ENCODE data around the gene ACTR1B.

The ACTR1B gene

DNA sequence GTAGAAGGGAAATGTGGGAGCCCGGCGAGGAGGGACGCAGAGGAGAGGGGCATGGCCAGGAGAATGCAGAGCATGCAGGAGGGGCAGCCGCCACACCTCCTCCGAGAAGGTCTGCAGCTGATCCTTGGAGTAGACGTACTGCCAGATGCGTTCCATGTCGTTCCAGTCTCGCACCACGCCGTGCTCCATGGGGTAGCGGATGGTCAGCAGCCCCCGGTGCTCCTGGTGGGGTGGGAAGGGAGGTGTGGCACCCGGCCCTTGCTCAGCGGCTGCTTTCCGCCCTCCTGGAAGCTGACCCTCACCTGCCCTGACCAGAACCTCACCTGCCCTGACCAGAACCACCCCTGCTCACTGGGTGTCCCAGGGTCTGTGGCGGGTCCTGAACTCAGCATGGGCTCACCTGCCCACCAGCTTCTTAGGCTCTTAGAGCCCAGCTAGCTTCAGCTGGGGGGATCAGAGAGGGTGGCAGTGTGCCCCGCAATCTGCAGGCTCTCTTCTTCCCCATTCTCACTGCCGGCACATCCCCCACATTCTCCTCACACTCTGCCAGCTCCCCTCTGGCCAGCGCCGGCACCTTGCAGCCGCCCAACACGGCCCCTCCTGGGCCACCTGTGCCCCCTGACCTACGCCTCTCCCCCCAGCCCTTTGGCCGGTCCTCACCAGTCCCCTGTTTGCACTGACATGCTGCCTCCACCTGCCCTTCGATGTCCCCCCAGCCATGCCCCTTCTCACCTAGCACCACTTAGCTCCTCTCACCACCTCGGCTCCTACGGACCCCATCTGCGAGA lies 4.4 kb downstream of the ACTR1B start:
- H3K4me1 ChIP-seq (ENCODE audit: control insufficient read depth in 2 of 2, insufficient read depth in 2 of 2, low read length in 2 of 2): peaks cover 14 to 16% of the 10 kb centered on the region in 2 donors
- H3K27ac ChIP-seq (ENCODE audit: low read depth in 2 of 2, low read length in 2 of 2): no peak overlapping the region
- H3K9me3 ChIP-seq (ENCODE audit: control insufficient read depth in 2 of 2, low read length in 2 of 2): no peaks in the 10 kb centered on the region
- no peak overlapping the region for H3K9ac ChIP-seq (ENCODE audit: low read depth in 1 of 2, low read length in 2 of 2)
- peaks cover 38 to 45% of the 10 kb centered on the region in 2 donors for H3K36me3 ChIP-seq (ENCODE audit: control insufficient read depth in 2 of 2, insufficient read depth in 2 of 2, low read length in 2 of 2)
- no peak overlapping the region for H3K4me3 ChIP-seq (ENCODE audit: low read length in 2 of 2)
- no peaks in the 10 kb centered on the region for H3K27me3 ChIP-seq (ENCODE audit: control insufficient read depth in 2 of 2, insufficient read depth in 2 of 2, low read length in 2 of 2)

DNA sequence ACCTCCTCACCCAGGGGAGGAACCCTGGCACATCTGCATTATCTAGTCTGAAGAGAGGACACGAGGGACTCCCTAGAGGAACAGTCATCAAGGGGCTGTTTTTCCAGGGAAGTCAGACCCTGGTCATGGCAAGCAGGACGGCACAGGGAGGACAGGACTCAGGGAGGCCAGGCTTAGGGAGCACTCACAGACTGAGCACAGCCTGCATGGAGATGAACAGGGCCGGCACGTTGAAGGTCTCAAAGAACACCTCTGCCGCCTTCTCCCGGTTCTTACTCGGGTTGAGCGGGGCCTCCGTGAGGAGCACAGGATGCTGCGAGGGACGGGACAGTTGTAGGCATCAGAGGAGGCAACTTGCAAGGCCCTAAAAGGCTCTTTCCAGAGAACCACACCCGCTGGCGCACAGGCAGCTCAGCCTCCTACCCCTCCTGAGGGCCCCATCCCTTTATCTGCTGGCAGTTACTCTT lies 5.1 kb downstream of the ACTR1B start:
- H3K36me3 ChIP-seq (ENCODE audit: control insufficient read depth in 2 of 2, insufficient read depth in 2 of 2, low read length in 2 of 2): peaks cover 40 to 51% of the 10 kb centered on the region in 2 donors

DNA sequence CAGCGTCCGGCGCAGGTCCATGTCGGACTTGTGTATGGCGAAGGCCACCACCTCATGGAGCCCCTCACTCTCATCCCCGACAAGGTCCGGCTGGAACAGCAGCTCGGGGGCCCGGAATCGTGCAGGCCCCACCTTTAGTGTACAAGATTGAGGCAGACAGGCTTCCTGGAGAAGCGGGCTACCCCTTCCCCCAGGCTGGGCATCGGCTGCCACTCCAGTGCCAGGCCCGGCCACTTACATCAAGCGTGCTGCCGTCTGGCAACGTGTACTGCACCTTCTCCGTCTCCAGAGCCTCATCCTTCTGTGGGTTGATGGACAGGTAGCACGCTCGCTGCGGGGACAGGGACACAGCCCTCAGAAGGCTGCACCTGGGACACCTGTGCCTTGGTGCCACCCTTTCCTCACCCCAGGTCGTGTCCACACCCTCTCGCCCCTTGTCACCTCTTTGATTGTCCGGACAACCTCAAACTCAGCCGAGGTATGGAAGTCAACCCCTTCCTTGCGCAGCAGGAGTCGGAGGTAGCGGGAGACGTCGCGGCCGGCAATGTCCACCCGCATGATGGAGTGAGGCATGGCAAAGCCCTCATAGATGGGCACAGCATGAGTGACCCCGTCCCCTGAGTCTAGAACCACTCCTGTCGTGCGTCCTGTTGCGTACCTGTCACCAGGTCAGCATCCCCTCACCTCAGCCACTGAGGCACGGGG lies 5.7 kb downstream of the ACTR1B start:
- Histone ChIP-seq H3K27me3 (ENCODE audit: control insufficient read depth in 2 of 2, insufficient read depth in 2 of 2, low read length in 2 of 2) (no peaks in the 10 kb centered on the region), H3K4me1 (ENCODE audit: control insufficient read depth in 2 of 2, insufficient read depth in 2 of 2, low read length in 2 of 2) (peaks cover 14 to 15% of the 10 kb centered on the region in 2 donors), H3K9me3 (ENCODE audit: control insufficient read depth in 2 of 2, low read length in 2 of 2) (no peaks in the 10 kb centered on the region), H3K27ac (ENCODE audit: low read depth in 2 of 2, low read length in 2 of 2) (no peak overlapping the region), H3K9ac (ENCODE audit: low read depth in 1 of 2, low read length in 2 of 2) (no peak overlapping the region), H3K36me3 (ENCODE audit: control insufficient read depth in 2 of 2, insufficient read depth in 2 of 2, low read length in 2 of 2) (peaks cover 40 to 51% of the 10 kb centered on the region in 2 donors), H3K4me3 (ENCODE audit: low read length in 2 of 2) (no peak overlapping the region)

More for the DNA sequence above, 5.1 kb downstream of the ACTR1B start:
- H3K9ac ChIP-seq (ENCODE audit: low read depth in 1 of 2, low read length in 2 of 2): no peak overlapping the region
- H3K27ac ChIP-seq (ENCODE audit: low read depth in 2 of 2, low read length in 2 of 2): no peak overlapping the region
- H3K9me3 ChIP-seq (ENCODE audit: control insufficient read depth in 2 of 2, low read length in 2 of 2): no peaks in the 10 kb centered on the region
- peaks cover 14 to 16% of the 10 kb centered on the region in 2 donors for H3K4me1 ChIP-seq (ENCODE audit: control insufficient read depth in 2 of 2, insufficient read depth in 2 of 2, low read length in 2 of 2)
- H3K4me3 ChIP-seq (ENCODE audit: low read length in 2 of 2): no peak overlapping the region
- H3K27me3 ChIP-seq (ENCODE audit: control insufficient read depth in 2 of 2, insufficient read depth in 2 of 2, low read length in 2 of 2): no peaks in the 10 kb centered on the region

DNA sequence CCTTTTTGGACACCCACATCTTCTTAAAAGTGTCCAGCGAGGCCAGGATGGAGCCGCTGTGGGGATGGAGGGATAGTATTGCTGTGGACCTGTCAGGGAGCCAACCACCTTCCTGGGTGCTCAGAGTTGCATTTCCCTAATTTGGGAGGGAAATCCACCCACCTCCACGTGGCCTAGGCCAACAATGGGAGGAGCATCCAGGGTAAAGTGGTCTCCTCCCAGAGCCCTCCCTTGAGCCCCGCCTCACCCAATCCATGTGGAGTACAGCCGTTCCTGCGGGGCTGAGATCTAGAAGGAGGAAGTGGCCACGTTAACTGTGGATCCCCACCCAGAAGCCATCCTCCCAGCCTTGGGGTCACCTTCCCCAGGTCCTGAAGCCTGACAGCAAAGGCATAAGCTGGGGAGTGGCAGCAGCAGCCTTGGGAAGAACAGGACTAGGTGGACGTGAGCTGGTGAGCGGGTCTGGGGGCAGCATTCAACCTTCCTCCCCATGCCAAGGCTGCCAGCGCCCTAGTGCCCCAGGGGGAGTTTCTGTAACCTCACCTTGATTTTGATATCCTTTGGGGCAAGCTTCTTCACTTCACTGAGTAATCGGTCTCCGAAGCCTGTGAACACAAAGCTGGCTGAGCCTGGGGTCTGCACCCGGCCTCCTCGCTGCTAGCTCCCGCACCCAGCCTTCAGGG lies 6.8 kb downstream of the ACTR1B start:
- Histone ChIP-seq H3K36me3 (ENCODE audit: control insufficient read depth in 2 of 2, insufficient read depth in 2 of 2, low read length in 2 of 2) (peaks cover 40 to 51% of the 10 kb centered on the region in 2 donors), H3K9ac (ENCODE audit: low read depth in 1 of 2, low read length in 2 of 2) (no peak overlapping the region), H3K27ac (ENCODE audit: low read depth in 2 of 2, low read length in 2 of 2) (no peak overlapping the region), H3K4me1 (ENCODE audit: control insufficient read depth in 2 of 2, insufficient read depth in 2 of 2, low read length in 2 of 2) (peaks cover 4 to 5% of the 10 kb centered on the region in 2 donors), H3K27me3 (ENCODE audit: control insufficient read depth in 2 of 2, insufficient read depth in 2 of 2, low read length in 2 of 2) (no peaks in the 10 kb centered on the region), H3K9me3 (ENCODE audit: control insufficient read depth in 2 of 2, low read length in 2 of 2) (no peaks in the 10 kb centered on the region), H3K4me3 (ENCODE audit: low read length in 2 of 2) (no peak overlapping the region)

DNA sequence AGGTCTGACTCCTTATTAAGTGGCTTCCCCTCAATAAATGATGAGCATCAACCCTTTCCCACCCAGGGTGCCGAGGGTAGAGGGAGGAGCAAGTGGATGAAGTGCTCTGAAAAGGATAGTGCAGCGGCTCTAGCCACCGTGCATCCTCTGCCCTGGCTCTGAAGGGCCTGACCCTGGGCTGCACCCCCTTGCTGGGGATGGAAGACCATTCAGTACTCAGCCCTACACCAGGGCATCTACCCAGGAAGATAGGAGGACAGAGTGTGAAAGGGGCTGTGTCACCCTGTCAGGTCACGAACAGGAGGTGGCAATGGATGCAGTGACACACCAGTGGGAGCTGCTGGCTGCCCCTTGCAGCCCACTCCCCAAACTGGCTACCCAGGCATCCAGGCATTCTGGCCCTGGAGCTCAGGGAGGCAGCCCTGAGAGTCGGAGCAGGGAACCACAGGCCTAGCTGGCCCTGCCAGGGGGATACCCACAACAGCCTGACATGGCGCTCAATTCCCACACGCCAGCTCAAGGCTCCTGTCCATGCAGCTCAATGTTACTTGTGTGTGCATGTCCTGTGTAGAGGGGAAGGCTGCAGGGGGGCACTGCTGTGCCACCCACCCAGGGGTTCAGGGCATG lies 7.6 kb downstream of the ACTR1B start:
- peaks cover 40 to 51% of the 10 kb centered on the region in 2 donors for H3K36me3 ChIP-seq (ENCODE audit: control insufficient read depth in 2 of 2, insufficient read depth in 2 of 2, low read length in 2 of 2)

DNA sequence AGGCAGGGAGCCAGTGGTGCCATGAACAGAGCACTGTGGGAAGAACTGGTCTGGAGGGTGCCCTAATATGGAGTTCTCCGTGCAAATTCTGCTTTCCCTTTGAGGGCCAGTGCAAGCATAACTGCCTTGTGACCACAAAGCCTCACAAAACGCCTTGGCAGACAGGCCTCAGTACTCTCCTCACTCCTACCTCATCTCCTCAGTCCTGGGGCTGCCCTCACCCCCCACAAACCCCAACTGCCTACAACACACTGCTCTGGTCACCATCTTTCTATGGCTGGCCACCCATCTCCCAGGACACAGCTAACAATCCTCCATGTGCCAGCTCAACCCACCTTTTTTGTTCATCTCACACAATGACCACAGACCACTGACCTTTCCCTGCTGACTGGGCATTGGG lies 9.1 kb downstream of the ACTR1B start:
- no peaks in the 10 kb centered on the region for H3K27me3 ChIP-seq (ENCODE audit: control insufficient read depth in 2 of 2, insufficient read depth in 2 of 2, low read length in 2 of 2)
- no peak overlapping the region for H3K27ac ChIP-seq (ENCODE audit: low read depth in 2 of 2, low read length in 2 of 2)
- peaks cover 38 to 46% of the 10 kb centered on the region in 2 donors for H3K36me3 ChIP-seq (ENCODE audit: control insufficient read depth in 2 of 2, insufficient read depth in 2 of 2, low read length in 2 of 2)
- H3K9ac ChIP-seq (ENCODE audit: low read depth in 1 of 2, low read length in 2 of 2): no peak overlapping the region
- H3K4me3 ChIP-seq (ENCODE audit: low read length in 2 of 2): no peak overlapping the region
- H3K9me3 ChIP-seq (ENCODE audit: control insufficient read depth in 2 of 2, low read length in 2 of 2): no peaks in the 10 kb centered on the region
- peaks cover 2% of the 10 kb centered on the region in 2 donors for H3K4me1 ChIP-seq (ENCODE audit: control insufficient read depth in 2 of 2, insufficient read depth in 2 of 2, low read length in 2 of 2)

More for the DNA sequence above, 7.6 kb downstream of the ACTR1B start:
- H3K9ac ChIP-seq (ENCODE audit: low read depth in 1 of 2, low read length in 2 of 2): no peak overlapping the region
- H3K9me3 ChIP-seq (ENCODE audit: control insufficient read depth in 2 of 2, low read length in 2 of 2): no peaks in the 10 kb centered on the region
- H3K27me3 ChIP-seq (ENCODE audit: control insufficient read depth in 2 of 2, insufficient read depth in 2 of 2, low read length in 2 of 2): no peaks in the 10 kb centered on the region
- no peaks in the 10 kb centered on the region for H3K4me1 ChIP-seq (ENCODE audit: control insufficient read depth in 2 of 2, insufficient read depth in 2 of 2, low read length in 2 of 2)
- H3K27ac ChIP-seq (ENCODE audit: low read depth in 2 of 2, low read length in 2 of 2): no peak overlapping the region
- H3K4me3 ChIP-seq (ENCODE audit: low read length in 2 of 2): no peak overlapping the region

DNA sequence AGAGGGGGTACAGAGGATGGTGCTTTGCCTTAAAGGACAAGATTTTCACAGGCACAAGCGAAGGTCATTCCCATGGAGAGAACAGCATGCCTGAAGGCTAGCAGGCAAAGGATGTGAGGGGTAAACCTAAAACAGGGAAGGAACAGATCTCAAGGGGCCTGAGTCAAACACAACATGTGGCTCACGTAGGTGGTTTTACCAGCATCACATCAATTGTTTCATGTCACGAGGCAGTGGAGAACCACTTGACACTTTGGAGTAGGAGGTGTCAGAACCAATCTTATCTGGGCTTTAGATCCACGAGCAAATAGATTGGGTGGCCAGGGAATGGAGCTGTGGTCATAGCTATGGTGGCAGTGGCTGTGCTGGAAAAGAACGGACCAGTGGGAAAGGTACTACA lies 9.5 kb downstream of the ACTR1B start:
- peaks cover 40 to 48% of the 10 kb centered on the region in 2 donors for H3K36me3 ChIP-seq (ENCODE audit: control insufficient read depth in 2 of 2, insufficient read depth in 2 of 2, low read length in 2 of 2)

DNA sequence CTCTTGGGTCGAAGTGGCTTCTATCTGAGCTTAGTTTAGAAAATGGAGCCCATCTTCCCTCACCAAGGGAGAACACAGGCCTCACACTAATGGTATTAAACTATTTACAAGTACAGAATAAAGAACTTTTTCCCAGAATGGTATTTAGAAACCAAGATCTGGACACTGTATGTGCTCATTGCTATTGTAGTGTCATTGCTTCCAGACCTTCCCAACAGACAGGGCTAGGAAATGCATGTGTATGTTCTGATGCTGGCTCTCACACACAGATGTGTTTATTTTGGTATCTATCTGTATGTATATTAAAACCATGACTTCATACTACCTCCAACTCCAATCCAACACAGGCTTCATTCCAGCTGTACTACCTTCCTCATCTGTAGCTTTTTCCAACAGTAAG lies 10.0 kb downstream of the ACTR1B start:
- Histone ChIP-seq H3K27ac (ENCODE audit: low read depth in 2 of 2, low read length in 2 of 2) (no peak overlapping the region), H3K4me3 (ENCODE audit: low read length in 2 of 2) (no peak overlapping the region), H3K9ac (ENCODE audit: low read depth in 1 of 2, low read length in 2 of 2) (no peak overlapping the region), H3K27me3 (ENCODE audit: control insufficient read depth in 2 of 2, insufficient read depth in 2 of 2, low read length in 2 of 2) (no peaks in the 10 kb centered on the region), H3K4me1 (ENCODE audit: control insufficient read depth in 2 of 2, insufficient read depth in 2 of 2, low read length in 2 of 2) (peaks cover 6 to 11% of the 10 kb centered on the region in 2 donors), H3K9me3 (ENCODE audit: control insufficient read depth in 2 of 2, low read length in 2 of 2) (no peaks in the 10 kb centered on the region), H3K36me3 (ENCODE audit: control insufficient read depth in 2 of 2, insufficient read depth in 2 of 2, low read length in 2 of 2) (peaks cover 41 to 48% of the 10 kb centered on the region in 2 donors)

More for the DNA sequence above, 9.5 kb downstream of the ACTR1B start:
- Histone ChIP-seq H3K4me3 (ENCODE audit: low read length in 2 of 2) (no peak overlapping the region), H3K27ac (ENCODE audit: low read depth in 2 of 2, low read length in 2 of 2) (no peak overlapping the region), H3K4me1 (ENCODE audit: control insufficient read depth in 2 of 2, insufficient read depth in 2 of 2, low read length in 2 of 2) (peaks cover 6 to 7% of the 10 kb centered on the region in 2 donors), H3K27me3 (ENCODE audit: control insufficient read depth in 2 of 2, insufficient read depth in 2 of 2, low read length in 2 of 2) (no peaks in the 10 kb centered on the region), H3K9me3 (ENCODE audit: control insufficient read depth in 2 of 2, low read length in 2 of 2) (no peaks in the 10 kb centered on the region), H3K9ac (ENCODE audit: low read depth in 1 of 2, low read length in 2 of 2) (no peak overlapping the region)

DNA sequence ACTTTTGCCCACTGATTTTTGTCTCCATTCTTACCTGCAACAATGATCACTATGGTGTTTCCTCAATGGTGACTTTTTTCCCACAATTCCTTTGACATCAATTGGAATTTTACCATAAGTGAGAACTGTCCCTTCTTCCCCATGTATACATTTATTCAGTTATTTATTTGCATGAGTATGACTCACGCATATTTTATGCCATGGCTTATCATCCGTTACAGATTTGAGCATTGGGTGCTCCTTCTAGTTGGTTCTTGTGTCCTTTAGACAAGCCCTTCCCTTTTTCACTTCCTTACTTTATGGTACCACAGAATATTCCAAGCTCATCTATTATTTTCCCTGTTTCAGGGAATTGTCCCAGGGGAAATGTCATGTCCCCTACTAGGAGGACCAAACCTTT lies 10.4 kb downstream of the ACTR1B start:
- peaks cover 41 to 49% of the 10 kb centered on the region in 2 donors for H3K36me3 ChIP-seq (ENCODE audit: control insufficient read depth in 2 of 2, insufficient read depth in 2 of 2, low read length in 2 of 2)
- H3K9me3 ChIP-seq (ENCODE audit: control insufficient read depth in 2 of 2, low read length in 2 of 2): no peaks in the 10 kb centered on the region
- no peaks in the 10 kb centered on the region for H3K27me3 ChIP-seq (ENCODE audit: control insufficient read depth in 2 of 2, insufficient read depth in 2 of 2, low read length in 2 of 2)
- no peak overlapping the region for H3K27ac ChIP-seq (ENCODE audit: low read depth in 2 of 2, low read length in 2 of 2)
- H3K4me1 ChIP-seq (ENCODE audit: control insufficient read depth in 2 of 2, insufficient read depth in 2 of 2, low read length in 2 of 2): peaks cover 6 to 14% of the 10 kb centered on the region in 2 donors
- no peak overlapping the region for H3K9ac ChIP-seq (ENCODE audit: low read depth in 1 of 2, low read length in 2 of 2)
- no peak overlapping the region for H3K4me3 ChIP-seq (ENCODE audit: low read length in 2 of 2)

All from mucosa of rectum (tissue), 2 donors.